WI38 (cell line): ENCODE measurements around the gene PGAP6.
A peak's percentile ranks its signal among the peaks of the same experiment; 100 is the strongest.

Source experiments
- H3K4me3 ChIP-seq: 2 replicates; pipeline ENCODE4 v1.5.1; 2011; ENCODE audit warnings: low read depth, mild to moderate bottlenecking, control low read depth, low read length
- TF ChIP-seq, protein P1 (sequence below): IDR thresholded peaks from 2 replicates; pipeline ENCODE4 v1.5.1; 2012; ENCODE audit warnings: low read depth, mild to moderate bottlenecking, control low read depth, low read length

Gene PGAP6

DNA sequence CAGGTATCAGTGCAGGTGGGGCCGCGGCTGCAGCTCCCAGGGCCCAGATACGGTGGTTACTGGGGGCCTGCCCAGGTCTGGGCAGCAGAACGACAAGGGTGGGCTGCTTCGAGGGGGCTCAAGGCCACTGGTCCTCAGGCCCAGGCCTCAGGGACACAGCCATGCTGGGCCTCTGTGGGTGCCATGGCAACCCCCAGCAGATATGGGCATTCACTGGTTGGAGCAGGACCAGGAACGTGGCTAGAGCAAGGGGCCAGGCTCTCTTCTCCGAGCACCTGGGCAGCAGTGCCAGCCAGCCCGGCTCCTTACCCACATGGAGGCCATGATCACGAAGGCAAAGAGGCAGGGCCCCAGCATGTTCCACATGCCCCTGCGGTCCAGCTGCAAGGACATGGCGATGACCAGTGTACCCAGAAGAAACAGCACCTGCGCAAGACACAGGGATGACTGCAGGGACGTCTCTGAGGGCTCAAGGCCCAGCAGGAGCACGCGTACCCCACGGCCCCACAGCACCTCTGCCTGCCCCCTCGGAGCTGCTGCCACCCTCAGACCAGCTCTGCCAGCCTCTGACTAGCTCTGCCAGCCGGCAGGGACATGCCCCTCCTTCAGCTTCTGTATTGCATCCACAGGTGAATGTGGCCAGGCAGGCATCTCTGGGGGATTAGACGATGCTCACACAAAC lies 9.3 kb downstream of the PGAP6 start:
- H3K4me3 ChIP-seq, result no peak overlapping the region
- TF ChIP-seq, protein P1, sequence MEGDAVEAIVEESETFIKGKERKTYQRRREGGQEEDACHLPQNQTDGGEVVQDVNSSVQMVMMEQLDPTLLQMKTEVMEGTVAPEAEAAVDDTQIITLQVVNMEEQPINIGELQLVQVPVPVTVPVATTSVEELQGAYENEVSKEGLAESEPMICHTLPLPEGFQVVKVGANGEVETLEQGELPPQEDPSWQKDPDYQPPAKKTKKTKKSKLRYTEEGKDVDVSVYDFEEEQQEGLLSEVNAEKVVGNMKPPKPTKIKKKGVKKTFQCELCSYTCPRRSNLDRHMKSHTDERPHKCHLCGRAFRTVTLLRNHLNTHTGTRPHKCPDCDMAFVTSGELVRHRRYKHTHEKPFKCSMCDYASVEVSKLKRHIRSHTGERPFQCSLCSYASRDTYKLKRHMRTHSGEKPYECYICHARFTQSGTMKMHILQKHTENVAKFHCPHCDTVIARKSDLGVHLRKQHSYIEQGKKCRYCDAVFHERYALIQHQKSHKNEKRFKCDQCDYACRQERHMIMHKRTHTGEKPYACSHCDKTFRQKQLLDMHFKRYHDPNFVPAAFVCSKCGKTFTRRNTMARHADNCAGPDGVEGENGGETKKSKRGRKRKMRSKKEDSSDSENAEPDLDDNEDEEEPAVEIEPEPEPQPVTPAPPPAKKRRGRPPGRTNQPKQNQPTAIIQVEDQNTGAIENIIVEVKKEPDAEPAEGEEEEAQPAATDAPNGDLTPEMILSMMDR, result no peak

DNA sequence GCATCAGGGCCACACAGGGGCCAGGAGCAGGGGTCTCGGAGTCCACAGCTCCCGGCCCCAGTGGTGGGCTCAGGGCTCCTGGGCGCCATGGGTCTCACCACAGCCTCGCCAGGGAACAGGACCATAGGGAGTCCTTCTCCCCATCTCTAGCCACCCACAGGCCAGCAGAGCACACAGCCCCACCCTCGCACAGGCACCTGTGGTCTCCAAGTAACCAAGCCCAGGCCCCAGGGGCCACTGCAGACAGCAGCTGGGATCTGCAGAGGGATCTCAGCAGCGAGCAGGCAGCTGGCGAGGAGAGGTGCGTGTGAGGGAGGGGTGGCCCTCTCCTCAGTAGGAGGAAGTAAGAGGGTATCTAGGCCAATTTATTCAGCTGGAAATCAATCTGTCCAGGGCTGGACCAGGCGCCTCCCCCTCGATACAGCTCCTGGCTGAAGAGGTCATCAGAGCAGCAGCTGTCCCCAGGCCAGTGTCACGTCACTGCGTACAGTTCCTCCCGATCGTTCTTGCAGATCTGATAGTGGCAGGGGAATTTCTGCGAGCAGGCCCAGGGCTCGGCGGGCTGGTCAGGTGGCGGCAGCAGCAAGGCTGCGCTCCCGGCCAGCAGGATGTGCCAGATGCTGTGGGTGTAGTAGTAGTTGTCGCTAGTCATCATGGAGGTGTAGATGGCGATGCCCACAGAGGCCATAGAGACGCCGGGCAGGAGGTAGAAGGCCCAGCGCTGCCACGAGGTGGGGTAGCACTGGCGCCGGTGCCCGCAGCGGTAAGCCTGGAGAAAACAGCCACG lies 10.1 kb downstream of the PGAP6 start:
- H3K4me3 ChIP-seq, result no peak overlapping the region
- TF ChIP-seq, protein P1, result no peak

DNA sequence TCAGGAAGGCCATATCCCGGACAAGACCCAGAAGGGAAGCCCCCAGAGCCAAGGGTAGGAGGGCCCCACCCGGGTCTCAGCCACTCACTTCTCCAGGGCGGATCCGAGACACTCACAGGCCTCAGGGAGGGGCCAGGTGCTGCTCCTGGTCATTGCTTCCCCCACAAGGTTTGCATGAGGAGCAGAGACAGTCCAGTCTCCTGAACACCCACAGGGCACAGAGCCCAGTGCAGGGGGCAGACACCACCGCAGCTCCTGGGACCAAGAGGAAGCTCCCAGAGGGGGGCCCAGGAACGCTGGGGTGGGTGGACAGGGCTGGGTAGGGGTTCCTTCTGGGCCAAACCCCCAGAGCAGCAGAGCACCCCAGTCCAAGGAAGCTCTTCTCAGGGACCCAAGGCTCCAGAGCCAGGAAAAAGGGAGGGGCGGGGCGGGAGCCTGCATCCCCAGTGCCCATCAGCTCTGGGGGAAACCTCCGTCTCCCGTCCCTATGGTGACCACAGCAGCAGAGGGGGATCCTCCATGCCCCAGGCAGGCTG lies 10.7 kb downstream of the PGAP6 start:
- TF ChIP-seq, protein P1, result no peak
- H3K4me3 ChIP-seq, result no peak overlapping the region; the same call in 1 of the 2 replicates

DNA sequence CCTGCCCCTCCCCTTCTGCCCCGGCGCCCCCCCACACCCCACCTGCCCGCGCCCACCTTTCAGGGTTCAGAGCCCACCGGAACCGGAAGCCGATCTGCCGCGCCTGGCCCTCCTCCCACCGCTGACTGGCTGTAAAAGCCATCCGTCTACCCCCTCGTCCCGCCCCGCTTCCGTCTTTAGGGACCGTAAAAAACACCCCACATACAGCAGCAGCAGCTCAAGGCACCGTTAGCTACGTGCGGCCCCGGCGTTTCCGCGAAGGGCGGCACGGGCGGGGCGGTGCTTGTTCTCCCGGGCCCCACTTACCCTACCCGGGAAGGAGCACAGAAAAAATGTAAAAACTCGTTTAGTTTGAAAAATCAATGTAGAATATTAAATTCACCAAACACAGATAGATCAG lies 11.3 kb downstream of the PGAP6 start, which contains the start of gene MRPL28:
TSS of gene MRPL28 (minus strand) at position 96 of the 400 bp plus-strand sequence. CDS start 320 bp downstream, outside the sequence.
- peak within 1 kb of the TSS; percentile 40 for H3K4me3 ChIP-seq
- TF ChIP-seq, protein P1, result no peak

DNA sequence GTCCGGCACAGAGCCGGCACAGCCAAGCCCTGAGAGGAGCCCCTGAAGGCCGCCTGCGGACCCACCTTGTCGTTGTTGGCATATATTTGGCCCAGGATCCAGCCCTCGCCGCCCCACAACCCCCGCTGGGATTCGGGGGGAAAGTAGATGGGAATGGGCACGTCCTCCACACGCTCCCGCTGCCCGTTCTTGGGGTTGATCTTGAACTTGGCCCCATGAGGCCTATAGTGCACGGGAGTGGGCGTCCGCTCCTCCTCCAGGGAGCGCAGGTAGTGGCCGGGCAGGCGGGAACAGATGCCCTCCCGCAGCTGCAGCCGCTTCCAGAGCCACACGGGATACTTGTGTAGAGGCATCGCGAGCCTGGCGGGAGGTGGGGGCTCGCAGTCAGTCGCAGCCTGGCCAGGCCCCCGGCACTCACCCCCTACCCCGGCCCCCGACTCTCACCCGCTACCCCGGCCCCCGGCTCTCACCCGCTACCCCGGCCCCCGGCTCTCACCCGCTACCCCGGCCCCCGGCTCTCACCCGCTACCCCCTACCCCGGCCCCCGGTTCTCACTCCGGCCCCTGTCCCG lies 11.8 kb downstream of the PGAP6 start:
- H3K4me3 ChIP-seq, result peak overlapping the region; percentile 40
- TF ChIP-seq, protein P1, result no peak

DNA sequence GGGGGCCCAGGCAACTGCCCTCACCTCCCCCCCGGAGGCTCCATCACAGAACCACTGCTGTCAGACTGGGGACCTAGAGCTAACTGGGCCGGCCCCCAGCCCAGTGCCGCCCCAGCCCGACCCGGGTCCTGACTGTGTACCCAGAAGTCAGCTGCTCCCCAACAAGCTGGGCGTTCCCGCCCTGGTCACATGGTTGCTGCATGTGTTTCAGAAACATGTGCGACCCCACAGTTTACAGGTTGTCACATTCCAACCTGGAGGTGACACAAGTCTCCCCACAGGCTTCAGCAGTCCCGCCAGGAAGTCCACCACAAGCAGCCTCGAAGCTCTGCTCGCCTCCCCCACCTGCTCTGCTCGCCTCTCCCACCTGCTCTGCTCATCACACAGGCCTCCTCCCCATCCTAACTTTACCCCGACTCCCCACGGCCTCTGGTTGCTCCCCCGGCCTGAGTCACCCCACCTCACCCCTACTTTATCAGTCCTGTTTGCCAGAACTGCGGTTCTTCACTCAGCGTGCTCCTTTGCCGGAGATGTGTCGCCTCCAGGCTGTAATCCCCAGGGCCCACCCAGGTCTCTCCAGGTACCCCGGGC lies 12.4 kb downstream of the PGAP6 start:
- TF ChIP-seq, protein P1, result no peak
- peak overlapping the region; percentile 40 for H3K4me3 ChIP-seq
